Breast epithelium (tissue), 4 donors: ENCODE data around the gene SLC39A1. TPM values are rescaled to one million over a fixed set of nuclear protein-coding genes. Genes with fewer than 3 reads are reported as not detected.

Experiments used
- DNase-seq, 2 donors: peaks; one replicate each; pipeline ENCODE4 v3.0.0-alpha.2; 2019; ENCODE audit warnings: low spot score in 2 of 2
- H3K27ac ChIP-seq, 2 donors: fragments of 200-600 bp; sonication (generic) in 1 of 2; one replicate each; pipeline ENCODE4 v1.5.1; 2016 to 2019; ENCODE audit warnings: mild to moderate bottlenecking in 1 of 2
- H3K27me3 ChIP-seq, 2 donors: fragments of 200-600 bp; sonication (generic) in 1 of 2; one replicate each; pipeline versions ENCODE4 v1.5.1 to v1.6.0; 2017 to 2019; ENCODE audit warnings: control low read depth in 1 of 2, mild to moderate bottlenecking in 1 of 2
- H3K36me3 ChIP-seq: fragments of 200-600 bp; one replicate; pipeline ENCODE4 v1.5.1; 2019
- H3K4me1 ChIP-seq, 2 donors: fragments of 200-600 bp; sonication (generic); one replicate each; pipeline ENCODE4 v1.5.1; 2016 to 2019; ENCODE audit warnings: control low read depth in 1 of 2
- H3K4me3 ChIP-seq, 3 donors: fragments of 200-600 bp; sonication (generic); 1 replicate in 2 of 3; 2 replicates in 1 of 3; pipeline ENCODE4 v1.5.1; 2016 to 2019; ENCODE audit warnings: mild to moderate bottlenecking in 3 of 3, moderate library complexity in 2 of 3
- H3K9me3 ChIP-seq, 2 donors: fragments of 200-600 bp; sonication (generic) in 1 of 2; one replicate each; pipeline ENCODE4 v1.5.1; 2016 to 2019; ENCODE audit warnings: control low read depth in 1 of 2
- POLR2A ChIP-seq: fragments of 450-650 bp; IDR thresholded peaks from one replicate; pipeline ENCODE4 v1.6.1; 2016; ENCODE audit warnings: antibody characterized with exemption, mild to moderate bottlenecking, moderate library complexity
- POLR2AphosphoS5 ChIP-seq, 3 donors: sonication (generic); formaldehyde crosslinking; IDR thresholded peaks; one replicate each; pipeline ENCODE4 v1.6.1; 2017; ENCODE audit warnings: antibody characterized with exemption in 3 of 3
- intact Hi-C: fragments of 100-400 bp; cut with DNase I; formaldehyde crosslinking; loops from one replicate; pipeline ENCODE4 v1.15.1; 2023; ENCODE audit warnings: low total_unique reads
- total RNA-seq, 3 donors: library from RNA; depleted of rRNA; stranded (reverse); fragments of >200 nt; gene quantifications; one replicate each; pipeline ENCODE4 v1.1.0, GENCODE V29; 2016
- TF ChIP-seq, protein P1 (sequence below), 3 donors: fragments of 450-650 bp; IDR thresholded peaks; one replicate each; pipeline ENCODE4 v1.5.1; 2016 to 2017; ENCODE audit warnings: antibody characterized with exemption in 3 of 3, mild to moderate bottlenecking in 3 of 3, moderate library complexity in 3 of 3

Gene SLC39A1
- total RNA-seq, 3 donors from 2014 or later = 102 to 119 (median 111) TPM

DNA sequence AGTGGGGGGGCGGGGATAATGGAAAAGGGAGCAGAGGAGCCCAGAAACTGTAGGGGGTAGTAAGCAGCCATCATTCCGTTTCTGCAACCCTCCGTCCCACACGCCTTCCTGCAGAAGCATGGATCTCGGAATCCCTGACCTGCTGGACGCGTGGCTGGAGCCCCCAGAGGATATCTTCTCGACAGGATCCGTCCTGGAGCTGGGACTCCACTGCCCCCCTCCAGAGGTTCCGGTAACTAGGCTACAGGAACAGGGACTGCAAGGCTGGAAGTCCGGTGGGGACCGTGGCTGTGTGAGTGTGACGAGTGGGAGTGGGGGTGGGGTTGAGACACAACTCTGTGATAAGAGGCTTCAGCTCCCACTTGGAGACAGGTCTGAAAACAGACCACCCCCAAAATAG, 5.1 kb upstream of the SLC39A1 start:
- peak overlapping the region; percentile 83 to 88 for H3K27ac ChIP-seq
- intact Hi-C loops = no loop called here
- DNase-seq = no peak

DNA sequence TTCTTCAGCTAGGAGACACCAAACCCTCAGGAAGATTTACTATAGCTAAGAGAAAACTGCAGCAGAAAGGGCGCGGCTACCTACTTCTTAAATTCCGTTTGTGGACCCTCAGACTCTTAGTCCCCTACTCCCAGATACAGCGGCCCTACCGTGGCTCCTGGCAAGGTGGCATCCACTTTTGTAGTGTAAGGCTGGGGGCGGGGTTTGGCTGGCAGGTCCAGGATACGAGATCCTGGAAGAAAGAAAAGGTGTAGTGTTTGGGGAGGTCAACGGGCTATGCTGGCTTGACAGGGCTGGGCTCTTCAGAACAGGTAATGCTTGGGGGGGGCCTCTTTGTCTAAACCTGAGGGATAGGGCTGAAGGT, 4.6 kb upstream of the SLC39A1 start:
- DNase-seq = peak; percentile 72 to 85
- Histone ChIP-seq H3K27me3 (no peaks in the 10 kb centered on the region), H3K4me3 (peak overlapping the region; percentile 58 to 72 (median 66)), H3K27ac (peak overlapping the region; percentile 83 to 88), H3K36me3 (no peaks in the 10 kb centered on the region), H3K9me3 (no peaks in the 10 kb centered on the region), H3K4me1 (peaks cover 0 to 18% of the 10 kb centered on the region in 2 donors)
- intact Hi-C loops = no loop called here
- TF ChIP-seq POLR2AphosphoS5 (IDR thresholded peaks at IDR 0.05) (no peak), POLR2A (peak; percentile 31)
- TF ChIP-seq, protein P1, sequence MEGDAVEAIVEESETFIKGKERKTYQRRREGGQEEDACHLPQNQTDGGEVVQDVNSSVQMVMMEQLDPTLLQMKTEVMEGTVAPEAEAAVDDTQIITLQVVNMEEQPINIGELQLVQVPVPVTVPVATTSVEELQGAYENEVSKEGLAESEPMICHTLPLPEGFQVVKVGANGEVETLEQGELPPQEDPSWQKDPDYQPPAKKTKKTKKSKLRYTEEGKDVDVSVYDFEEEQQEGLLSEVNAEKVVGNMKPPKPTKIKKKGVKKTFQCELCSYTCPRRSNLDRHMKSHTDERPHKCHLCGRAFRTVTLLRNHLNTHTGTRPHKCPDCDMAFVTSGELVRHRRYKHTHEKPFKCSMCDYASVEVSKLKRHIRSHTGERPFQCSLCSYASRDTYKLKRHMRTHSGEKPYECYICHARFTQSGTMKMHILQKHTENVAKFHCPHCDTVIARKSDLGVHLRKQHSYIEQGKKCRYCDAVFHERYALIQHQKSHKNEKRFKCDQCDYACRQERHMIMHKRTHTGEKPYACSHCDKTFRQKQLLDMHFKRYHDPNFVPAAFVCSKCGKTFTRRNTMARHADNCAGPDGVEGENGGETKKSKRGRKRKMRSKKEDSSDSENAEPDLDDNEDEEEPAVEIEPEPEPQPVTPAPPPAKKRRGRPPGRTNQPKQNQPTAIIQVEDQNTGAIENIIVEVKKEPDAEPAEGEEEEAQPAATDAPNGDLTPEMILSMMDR (IDR thresholded peaks at IDR 0.05) = no peak

More for the DNA sequence above, 5.1 kb upstream of the SLC39A1 start:
- peak overlapping the region; percentile 58 to 72 (median 66) for H3K4me3 ChIP-seq
- H3K27me3 ChIP-seq = no peaks in the 10 kb centered on the region
- peaks cover 0 to 18% of the 10 kb centered on the region in 2 donors for H3K4me1 ChIP-seq
- H3K9me3 ChIP-seq = no peaks in the 10 kb centered on the region
- no peaks in the 10 kb centered on the region for H3K36me3 ChIP-seq
- TF ChIP-seq POLR2AphosphoS5 (IDR thresholded peaks at IDR 0.05) (no peak), POLR2A (no peak)
- TF ChIP-seq, protein P1 (IDR thresholded peaks at IDR 0.05) = no peak

DNA sequence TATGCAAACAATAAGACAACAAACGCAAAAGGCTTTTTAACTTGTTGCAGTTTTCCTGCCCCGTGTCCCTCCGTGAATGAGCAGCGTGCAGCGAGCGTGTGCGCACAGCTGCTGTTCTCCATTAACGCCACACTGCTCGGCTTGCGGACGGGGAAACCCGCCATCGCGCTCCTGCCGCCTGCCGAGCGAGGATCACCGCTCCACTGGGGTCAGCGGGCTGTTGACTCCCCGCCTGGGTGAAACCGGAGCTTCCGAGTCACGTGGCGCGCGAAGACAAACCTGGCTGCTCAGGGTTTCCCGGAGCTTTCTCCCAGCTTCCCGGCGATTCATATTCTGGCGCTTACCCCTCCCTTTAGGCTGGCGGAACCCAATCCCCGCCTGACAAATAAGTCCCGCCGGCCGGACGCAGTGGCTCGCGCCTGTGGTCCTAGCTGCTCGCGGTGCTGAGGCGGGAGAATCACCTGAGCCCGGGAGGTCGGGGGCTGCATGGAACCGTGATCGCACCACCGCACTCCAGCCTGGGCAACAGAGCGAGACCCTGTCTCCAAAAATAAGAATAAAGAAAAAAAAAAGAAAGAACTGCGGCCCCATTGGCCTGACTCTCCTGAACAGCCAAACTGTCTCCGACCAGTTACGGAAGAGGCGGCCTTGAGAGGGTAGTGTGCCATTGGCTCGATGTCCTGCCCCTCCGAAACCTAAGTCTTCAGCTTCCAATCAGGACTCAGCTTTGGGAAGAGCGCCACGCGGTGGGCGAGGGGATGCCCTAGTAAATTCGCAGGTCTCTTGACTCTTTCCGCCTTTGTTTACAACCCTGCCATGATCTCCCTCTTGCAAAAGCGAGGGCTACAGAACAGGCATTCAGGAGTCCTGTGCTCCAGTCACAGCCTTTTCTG, 4.0 kb upstream of the SLC39A1 start, which contains the start of gene CREB3L4:
Gene CREB3L4 (plus strand): TSS at position 796 of the 893 bp plus-strand sequence. CDS start 624 bp downstream, outside the sequence.
- Histone ChIP-seq H3K9me3 (no peaks in the 10 kb centered on the region), H3K27me3 (no peaks in the 10 kb centered on the region), H3K4me3 (peak within 1 kb of the TSS; percentile 58 to 72 (median 66)), H3K27ac (peak within 1 kb of the TSS; percentile 83 to 88), H3K4me1 (peaks cover 0 to 18% of the 10 kb centered on the region in 2 donors), H3K36me3 (no peaks in the 10 kb centered on the region)
- TF ChIP-seq POLR2AphosphoS5 (IDR thresholded peaks at IDR 0.05) (peak; percentile 65 to 90 (median 74)), POLR2A (peak; percentile 77)
- TF ChIP-seq, protein P1 (IDR thresholded peaks at IDR 0.05) = peak in 2 of 3 donors; percentile 25 to 41
- DNase-seq = peak; percentile 91 to 93
- intact Hi-C loops = no loop called here

DNA sequence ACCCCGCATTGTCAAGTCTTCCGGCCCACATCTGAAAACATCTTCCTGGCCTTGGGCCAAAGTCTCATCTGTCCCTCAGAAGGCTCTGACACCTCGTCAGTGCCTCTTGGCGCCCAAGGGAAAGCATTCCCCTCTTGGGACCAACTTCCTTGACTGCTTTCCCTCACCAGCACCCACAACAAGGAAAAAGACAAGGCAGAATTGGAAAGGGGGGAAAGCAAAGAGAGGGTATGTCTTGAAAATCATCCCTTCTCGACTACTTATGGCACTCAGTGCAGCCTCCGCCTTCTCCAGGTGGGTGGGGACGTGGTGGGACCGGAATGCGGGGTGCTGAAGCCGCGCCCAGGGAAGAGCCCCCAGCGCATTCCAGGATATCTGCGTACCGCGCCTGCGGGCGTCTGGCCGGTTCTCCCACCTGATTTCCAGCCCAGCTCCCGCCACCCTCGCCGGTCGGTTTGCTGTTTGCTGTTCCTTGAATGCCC, 554 bp upstream of the SLC39A1 start:
- Histone ChIP-seq H3K27me3 (no peaks in the 10 kb centered on the region), H3K36me3 (no peaks in the 10 kb centered on the region), H3K9me3 (no peaks in the 10 kb centered on the region), H3K27ac (peak overlapping the region; percentile 95 to 98), H3K4me1 (peaks cover 0 to 20% of the 10 kb centered on the region in 2 donors), H3K4me3 (peak overlapping the region; percentile 59 to 85 (median 63))
- intact Hi-C loops = no loop called here
- no peak for TF ChIP-seq POLR2A
- TF ChIP-seq, protein P1 (IDR thresholded peaks at IDR 0.05) = peak in 1 of 3 donors; percentile 4
- no peak for TF ChIP-seq POLR2AphosphoS5 (IDR thresholded peaks at IDR 0.05)
- peak; percentile 70 to 86 for DNase-seq
